H1 (cell line): Measurements from ENCODE around the gene TRAPPC6A.

Experiments used
- PHF8 ChIP-seq: fragments of 200-600 bp; sonication (generic); conservative IDR thresholded peaks from 2 replicates; pipeline ENCODE4 v1.7.1; 2012; ENCODE audit warnings: low read depth, mild to moderate bottlenecking, inconsistent platforms, low read length, moderate library complexity
- POLR2A ChIP-seq, 2 experiments: IDR thresholded peaks; 1 replicate in 1 of 2; 2 replicates in 1 of 2; pipeline ENCODE4 v1.6.1; 2011; ENCODE audit warnings: low read depth in 2 of 2, low read length in 2 of 2, mild to moderate bottlenecking in 2 of 2; ENCODE audit errors: control extremely low read depth in 1 of 2
- POLR2AphosphoS5 ChIP-seq: IDR thresholded peaks from 2 replicates; pipeline ENCODE4 v1.6.1; 2011; ENCODE audit warnings: low read depth, low read length
- RAD21 ChIP-seq, 2 experiments: IDR thresholded peaks in 1 of 2; conservative IDR thresholded peaks in 1 of 2; 2 replicates each; pipeline ENCODE4 v1.6.1; 2011; ENCODE audit warnings: low read depth in 2 of 2, low read length in 2 of 2, improper control_type of control experiment in 1 of 2, inconsistent platforms in 1 of 2, mild to moderate bottlenecking in 1 of 2, moderate library complexity in 1 of 2
- ZNF274 ChIP-seq: IDR thresholded peaks from 2 replicates; pipeline ENCODE4 v1.7.0; 2012; ENCODE audit warnings: low read length, borderline replicate concordance; ENCODE audit errors: extremely low read depth
- TF ChIP-seq, protein P1 (sequence below), 3 experiments: IDR thresholded peaks; 1 replicate in 2 of 3; 2 replicates in 1 of 3; pipeline versions ENCODE4 v1.5.1 to v1.6.1; 2011; ENCODE audit warnings: low read length in 3 of 3, mild to moderate bottlenecking in 3 of 3, inconsistent platforms in 2 of 3, low read depth in 1 of 3, moderate library complexity in 1 of 3; ENCODE audit not compliant: insufficient read depth in 1 of 3; ENCODE audit errors: control extremely low read depth in 1 of 3

DNA sequence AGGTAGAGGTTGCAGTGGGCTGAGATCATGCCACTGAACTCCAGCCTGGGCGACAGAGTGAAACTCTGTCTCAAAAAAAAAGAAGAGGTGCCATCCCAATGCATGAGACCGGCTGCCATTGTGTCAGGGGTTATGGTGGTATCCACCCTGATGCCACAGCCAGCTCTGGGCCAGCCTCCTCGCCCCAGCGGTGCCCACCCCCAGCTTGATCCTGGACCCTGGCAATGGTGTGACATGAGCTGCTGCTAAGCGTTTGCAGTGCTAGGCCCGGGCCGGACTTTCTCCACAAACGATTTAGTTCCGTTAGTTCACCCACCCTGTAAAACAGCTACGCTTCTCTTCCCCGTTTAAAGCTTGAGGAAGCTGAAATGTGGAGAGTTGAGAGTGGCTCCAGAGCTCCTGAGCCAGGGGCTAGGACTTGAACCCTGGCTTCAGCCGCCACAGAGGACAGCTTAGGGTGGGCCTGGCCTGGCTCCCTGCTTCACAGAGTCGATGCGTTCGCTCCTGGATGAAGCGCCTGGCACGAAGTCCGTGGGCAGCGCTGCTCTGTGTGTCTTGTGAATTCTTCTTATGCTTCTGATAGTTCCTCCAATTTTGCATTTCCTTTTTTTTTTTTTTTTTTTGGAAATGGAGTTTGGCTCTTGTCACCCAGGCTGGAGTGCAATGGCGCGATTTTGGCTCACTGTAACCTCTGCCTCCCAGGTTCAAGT lies 42.7 kb downstream of the TRAPPC6A start:
- TF ChIP-seq, protein P1, sequence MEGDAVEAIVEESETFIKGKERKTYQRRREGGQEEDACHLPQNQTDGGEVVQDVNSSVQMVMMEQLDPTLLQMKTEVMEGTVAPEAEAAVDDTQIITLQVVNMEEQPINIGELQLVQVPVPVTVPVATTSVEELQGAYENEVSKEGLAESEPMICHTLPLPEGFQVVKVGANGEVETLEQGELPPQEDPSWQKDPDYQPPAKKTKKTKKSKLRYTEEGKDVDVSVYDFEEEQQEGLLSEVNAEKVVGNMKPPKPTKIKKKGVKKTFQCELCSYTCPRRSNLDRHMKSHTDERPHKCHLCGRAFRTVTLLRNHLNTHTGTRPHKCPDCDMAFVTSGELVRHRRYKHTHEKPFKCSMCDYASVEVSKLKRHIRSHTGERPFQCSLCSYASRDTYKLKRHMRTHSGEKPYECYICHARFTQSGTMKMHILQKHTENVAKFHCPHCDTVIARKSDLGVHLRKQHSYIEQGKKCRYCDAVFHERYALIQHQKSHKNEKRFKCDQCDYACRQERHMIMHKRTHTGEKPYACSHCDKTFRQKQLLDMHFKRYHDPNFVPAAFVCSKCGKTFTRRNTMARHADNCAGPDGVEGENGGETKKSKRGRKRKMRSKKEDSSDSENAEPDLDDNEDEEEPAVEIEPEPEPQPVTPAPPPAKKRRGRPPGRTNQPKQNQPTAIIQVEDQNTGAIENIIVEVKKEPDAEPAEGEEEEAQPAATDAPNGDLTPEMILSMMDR (IDR thresholded peaks at IDR 0.05; ENCODE audit: control extremely low read depth in 1 of 3, insufficient read depth in 1 of 3, low read depth in 1 of 3, low read length in 3 of 3) = no peak
- TF ChIP-seq POLR2A (IDR thresholded peaks at IDR 0.05; ENCODE audit: control extremely low read depth in 1 of 2, low read depth in 2 of 2, low read length in 2 of 2) (no peak), RAD21 (IDR thresholded peaks at IDR 0.05 in 1 of 2, conservative IDR thresholded peaks at IDR 0.05 in 1 of 2; ENCODE audit: low read depth in 2 of 2, low read length in 2 of 2) (no peak), ZNF274 (no peak), PHF8 (no peak), POLR2AphosphoS5 (no peak)
